ENCODE results near the gene AGAP1.

DNA sequence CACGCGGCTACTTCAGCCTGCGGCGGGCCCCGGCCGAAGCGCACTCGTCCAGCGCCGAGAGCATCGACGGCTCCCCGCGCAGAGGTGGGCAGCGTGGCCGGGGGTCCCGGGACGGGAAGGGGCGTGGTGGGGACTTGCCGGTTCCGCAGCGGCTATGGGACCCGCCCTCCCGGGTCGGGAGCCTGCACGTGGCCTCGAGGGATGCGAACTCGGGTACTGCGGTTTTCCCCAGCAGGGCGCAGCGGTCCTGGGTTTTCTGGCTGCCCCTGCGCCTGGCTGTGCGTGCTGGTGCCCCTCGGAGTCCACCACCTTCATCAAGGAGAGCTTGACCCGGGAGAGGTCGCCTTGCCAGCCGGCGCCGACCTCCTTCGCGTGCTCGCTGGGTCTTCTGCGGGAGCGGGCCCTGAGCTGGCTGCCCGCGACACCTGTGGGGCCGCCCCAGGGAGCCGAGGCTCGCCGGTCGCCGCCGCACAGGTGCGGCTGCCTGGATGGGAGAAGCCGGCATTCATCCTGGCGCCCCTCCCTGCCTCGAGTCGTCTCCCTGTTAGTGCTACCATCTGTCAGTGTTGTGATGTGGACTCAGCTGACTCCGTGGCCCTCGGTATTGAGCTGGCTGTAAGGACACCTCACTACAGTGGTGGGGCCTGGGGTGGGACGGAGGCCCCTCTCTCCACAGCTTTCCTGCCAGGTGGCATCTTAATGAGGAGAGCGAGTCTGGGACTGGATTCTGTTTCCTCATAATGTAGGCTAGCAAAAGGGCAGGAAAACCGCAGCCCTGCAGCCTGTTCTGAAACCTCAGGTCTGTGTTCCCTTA lies 177.3 kb downstream of the AGAP1 start:
- TF ChIP-seq CTCF (IDR thresholded peaks at IDR 0.05) (no peak), EP300 (IDR thresholded peaks at IDR 0.05) (no peak), POLR2A (IDR thresholded peaks at IDR 0.05) (no peak)
